Stimulated activated CD4-positive, alpha-beta T cell treated with anti-CD3 and anti-CD28 coated beads, Interleukin-4, amount 100 ng/mL, for 1 hour (primary cell): ENCODE measurements around the gene CRIM1.
"Not testable (repeated sequence)": the region's sequence is repeated elsewhere in the genome, so short reads cannot be mapped to it uniquely, and the experiment has no call there.

Experiments
- DNase-seq: peaks from one replicate; pipeline ENCODE4 v3.0.0-alpha.2; 2020

Gene CRIM1, protein sequence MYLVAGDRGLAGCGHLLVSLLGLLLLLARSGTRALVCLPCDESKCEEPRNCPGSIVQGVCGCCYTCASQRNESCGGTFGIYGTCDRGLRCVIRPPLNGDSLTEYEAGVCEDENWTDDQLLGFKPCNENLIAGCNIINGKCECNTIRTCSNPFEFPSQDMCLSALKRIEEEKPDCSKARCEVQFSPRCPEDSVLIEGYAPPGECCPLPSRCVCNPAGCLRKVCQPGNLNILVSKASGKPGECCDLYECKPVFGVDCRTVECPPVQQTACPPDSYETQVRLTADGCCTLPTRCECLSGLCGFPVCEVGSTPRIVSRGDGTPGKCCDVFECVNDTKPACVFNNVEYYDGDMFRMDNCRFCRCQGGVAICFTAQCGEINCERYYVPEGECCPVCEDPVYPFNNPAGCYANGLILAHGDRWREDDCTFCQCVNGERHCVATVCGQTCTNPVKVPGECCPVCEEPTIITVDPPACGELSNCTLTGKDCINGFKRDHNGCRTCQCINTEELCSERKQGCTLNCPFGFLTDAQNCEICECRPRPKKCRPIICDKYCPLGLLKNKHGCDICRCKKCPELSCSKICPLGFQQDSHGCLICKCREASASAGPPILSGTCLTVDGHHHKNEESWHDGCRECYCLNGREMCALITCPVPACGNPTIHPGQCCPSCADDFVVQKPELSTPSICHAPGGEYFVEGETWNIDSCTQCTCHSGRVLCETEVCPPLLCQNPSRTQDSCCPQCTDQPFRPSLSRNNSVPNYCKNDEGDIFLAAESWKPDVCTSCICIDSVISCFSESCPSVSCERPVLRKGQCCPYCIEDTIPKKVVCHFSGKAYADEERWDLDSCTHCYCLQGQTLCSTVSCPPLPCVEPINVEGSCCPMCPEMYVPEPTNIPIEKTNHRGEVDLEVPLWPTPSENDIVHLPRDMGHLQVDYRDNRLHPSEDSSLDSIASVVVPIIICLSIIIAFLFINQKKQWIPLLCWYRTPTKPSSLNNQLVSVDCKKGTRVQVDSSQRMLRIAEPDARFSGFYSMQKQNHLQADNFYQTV

DNA sequence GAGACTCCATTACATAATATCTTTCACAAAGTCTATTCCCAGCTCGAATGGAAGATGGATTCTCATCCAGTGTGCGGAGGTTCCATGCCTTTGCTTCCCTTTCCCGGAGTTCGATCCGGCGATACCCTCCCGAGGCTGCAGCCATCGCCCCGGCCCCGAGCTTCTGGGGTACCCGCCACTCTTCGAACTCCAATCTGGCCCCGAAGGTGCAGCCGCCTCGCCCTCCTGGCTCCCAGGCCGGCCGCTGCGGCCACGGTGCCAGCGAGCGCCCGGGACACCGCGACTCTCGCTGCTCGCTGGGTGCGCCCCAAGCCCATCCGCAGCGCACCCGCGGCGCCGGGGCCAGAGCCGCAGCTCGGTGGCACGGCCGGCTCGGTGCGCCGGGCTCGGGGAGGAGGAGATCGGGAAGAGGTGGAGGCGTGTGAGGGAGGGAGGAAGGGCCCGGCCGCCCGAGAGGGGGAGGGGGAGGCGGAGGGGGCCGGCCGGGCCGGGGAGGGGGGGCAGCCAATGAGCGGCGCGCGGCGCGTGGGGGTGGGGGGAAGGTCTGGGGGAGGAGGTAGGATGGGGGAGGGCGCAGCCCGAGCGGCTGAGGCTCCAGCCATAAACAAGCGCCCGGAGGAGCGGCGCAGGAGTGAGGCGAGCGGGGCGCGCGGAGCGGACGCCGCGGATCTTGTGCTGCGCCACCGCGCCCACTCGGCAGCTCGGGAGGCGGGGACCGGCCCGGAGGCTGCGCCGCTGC, at the start of gene CRIM1:
Gene CRIM1 (plus strand): TSS at position 628 of the 739 bp plus-strand sequence. CDS start 515 bp downstream, outside the sequence.
- DNase-seq: peak; percentile 59

DNA sequence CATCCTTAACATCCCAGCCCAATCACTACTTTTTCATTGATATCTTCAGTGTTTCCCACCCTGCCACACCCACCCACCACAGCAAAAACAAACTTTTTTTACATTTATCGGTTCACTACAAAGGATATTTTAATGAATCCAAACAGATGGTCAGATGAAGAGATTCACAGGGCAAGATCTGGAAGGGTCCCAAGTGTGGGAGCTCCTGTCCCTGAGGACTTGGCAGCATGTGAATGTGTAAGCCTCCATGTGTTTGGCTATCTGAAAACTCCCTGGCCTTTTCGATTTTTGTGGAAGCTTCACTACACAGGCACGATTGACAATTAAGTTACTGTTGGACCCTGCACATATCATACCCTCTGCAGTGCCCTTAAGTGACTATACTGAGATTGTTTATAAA, 48.1 kb upstream of the CRIM1 start:
- no peak for DNase-seq

DNA sequence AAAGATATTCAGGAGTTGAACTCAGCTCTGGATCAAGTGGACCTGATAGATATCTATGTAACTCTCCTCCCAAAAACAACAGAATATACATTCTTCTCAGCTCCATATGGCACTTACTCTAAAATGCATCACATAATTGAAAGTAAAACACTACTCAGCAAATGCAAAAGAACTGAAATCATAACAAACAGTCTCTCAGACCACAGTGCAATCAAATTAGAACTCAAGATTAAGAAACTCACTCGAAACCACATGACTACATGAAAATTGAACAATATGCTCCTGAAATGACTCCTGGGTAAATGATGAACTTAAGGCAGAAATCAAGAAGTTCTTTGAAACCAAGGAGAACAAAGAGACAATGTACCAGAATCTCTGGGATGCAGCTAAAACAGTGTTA, 45.1 kb upstream of the CRIM1 start:
- DNase-seq: not testable (repeated sequence)

DNA sequence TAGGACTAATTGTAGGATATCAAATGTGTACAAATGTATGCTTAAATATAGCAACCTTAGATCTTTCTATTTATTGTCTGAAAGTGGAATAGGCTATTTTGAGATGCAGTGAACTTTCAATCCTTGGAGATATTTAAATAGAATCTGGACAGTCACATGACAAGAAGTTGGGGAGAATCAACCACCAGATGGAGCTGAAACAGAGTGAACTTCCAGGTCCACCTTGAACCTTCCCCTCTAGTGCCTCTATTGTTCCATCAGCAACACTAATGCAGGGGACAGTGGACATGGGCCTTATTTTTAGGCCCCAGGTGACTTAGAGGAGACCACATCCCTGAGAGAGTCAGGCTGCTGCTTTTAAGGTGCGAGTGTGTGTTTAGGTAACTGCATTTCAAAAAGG, 37.0 kb upstream of the CRIM1 start:
- no peak for DNase-seq

DNA sequence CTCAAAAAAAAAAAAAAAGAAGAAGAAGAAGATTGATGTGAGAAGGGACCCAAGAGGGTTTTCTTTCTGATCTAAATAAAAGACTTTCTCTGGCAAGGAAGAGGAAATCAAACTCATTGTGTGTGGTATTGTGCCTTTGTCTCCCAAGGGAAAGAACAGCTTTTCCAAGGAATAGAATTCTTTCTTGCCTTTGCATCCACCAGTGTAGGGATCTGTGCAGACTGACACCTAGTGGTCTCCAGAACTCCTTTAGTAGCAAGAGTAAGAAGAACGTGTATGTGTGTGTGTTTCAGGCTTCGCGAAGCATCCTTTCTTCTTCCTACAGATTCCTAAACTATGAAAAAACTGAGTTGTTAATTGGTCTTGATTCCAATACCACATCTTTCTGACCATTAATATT, 33.5 kb upstream of the CRIM1 start:
- no peak for DNase-seq

DNA sequence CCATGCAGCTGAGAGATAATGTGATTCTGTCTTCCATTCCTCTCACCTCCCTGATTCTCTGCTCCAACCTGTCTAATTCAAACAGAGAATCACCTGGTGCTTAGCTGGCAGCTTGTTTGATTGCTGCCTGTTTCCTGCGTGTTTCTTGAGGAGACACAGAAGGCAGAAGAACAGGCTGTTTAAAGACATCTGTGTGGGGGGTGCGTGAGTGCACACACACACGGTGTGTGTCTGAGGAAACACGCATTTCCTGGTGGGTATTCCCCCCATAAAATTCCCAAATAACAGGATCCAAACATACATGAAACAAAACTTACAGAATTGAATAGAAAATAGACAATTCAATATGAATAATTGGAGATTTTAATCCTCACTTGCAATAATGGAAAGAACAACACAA, 29.3 kb upstream of the CRIM1 start:
- no peak for DNase-seq

DNA sequence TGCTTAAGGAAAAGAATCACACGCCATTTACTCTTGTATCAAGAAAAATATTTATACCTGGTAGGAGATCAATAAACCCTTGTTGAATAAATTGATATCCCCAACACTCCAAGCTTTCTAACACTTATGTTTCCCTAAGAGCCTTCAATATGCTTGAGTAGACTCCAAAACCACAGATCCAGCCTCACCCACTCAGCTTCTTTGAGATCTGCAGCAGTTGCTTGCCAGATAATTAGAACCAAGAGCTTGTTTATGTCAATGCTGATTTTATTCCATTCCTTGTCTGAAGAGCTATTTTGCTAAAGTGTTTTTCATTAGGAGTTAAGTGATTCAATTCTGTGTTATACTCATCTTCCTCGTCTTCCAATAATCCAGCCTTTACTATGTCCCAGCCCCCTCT, 26.3 kb upstream of the CRIM1 start:
- DNase-seq: no peak

DNA sequence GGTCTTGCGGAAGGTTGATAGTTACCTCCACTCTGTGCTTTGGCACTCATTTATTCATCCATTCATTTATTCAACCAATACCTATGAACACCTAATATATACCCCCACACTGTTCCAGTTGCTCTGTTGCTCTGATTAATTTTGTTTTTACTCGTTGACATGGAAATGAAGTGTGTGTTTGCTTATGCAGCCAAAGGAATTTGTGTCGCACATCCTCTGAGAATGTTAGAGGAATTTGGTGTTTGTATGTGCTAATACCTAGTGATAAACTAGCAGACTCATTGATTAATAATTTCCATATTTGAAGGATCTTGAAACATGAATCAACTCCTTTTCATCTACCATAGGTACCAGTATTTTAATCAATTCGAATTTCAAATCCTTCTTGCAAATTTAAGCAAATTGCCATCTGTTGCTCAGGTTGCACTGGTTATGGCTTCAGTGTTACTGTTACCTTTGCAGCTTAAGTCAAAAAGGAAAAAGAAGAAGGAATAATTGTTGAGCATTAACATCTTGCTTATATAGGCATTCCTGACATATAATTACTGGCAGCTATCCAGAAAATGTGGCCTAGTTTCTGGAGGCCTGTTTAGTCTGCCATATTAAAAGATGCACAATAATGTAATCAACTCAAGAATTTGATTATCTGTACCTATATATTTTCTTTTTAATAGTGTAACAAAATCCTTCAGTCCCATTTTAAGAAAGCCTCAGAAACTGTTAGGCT, 25.7 kb upstream of the CRIM1 start:
- no peak for DNase-seq

DNA sequence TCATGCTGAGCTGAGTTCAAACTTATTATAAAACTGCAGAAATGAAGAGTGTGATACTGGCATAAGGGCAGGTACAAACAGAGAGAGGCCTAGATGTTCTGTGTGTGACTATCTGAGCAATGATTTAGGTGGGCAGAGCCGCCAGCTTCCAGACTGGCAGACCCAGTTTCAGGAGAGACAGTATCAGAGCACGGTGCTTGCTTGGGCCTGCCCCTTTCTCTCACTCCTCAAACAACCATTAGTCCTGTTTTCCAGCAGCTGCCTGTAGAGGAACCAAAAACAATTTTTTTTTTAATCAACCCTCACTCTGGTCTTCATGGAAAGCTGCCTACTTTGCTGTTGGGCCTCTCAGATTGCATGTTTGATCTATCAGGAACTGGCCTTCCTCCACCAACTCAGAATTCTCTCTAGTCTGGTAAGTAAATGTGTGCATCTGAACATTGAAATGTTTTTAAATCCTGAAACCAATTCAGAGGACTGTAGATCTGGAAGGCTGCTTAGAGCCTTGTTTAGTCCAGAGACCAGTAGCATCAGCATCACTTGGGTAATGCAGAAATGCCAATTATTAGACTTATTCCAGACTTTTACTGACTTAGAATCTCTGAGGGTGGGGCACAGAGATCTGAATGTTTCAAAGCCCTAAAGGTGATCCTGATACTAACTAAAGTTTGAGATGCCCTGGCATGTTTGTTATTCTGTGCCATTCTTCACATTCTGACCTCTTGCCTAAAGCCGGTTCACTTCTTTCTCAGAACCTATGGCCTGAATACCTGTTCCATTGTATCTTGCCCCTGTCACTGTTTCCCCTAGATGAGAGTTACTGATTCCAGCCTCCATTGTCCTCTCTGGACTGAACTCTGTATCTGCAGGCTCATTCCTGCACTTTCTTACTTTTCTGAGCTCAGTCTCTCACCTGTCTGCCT, 24.8 kb upstream of the CRIM1 start:
- DNase-seq: no peak

DNA sequence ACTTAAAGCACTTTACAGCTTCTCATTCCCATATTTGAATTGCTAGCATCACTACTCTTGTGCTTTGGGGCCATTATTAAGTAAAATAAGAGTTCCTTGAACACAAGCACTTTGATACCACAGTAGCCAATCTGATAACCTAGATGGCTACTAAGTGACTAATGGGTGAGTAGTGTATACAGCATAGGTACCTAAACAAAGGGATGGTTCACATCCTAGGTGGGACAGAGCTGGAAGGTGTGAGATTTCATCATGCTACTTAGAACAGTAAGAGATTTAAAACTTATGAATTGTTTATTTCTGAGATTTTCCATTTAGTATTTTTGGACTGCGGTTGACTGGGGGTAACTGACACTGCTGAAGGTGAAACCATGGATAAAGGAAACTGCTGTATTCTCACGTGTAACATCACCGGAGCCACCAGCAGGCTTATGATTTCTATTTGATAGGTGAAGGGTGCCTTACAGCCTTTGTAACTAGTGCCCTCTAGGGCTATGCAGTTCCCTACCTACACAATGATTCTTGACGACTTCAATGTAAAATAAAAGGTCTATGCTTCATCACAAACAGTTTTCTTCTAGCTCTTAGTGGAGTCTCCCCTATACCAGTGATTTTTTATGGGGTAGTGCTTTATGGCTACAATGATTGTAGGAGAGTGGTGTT, 22.1 kb upstream of the CRIM1 start:
- no peak for DNase-seq

DNA sequence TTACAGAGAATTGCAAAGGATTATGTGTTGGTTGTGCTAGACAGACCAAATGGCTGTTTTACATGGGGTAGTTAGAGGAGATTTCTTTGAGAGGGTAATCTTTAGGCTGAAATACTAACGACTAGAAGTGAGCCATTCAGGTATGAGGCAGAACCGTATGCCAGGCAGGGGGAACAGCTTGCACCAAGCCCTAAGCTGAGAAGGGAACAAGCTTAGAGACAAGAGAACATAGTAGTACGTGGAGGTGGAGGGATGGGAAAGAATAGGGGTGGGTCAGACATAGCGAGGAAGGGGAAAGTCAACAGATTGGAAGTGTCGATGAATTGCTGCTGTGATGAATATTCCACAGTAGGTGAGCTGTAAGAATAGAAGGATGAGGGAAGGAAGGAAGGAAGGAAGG, 20.0 kb upstream of the CRIM1 start:
- no peak for DNase-seq

DNA sequence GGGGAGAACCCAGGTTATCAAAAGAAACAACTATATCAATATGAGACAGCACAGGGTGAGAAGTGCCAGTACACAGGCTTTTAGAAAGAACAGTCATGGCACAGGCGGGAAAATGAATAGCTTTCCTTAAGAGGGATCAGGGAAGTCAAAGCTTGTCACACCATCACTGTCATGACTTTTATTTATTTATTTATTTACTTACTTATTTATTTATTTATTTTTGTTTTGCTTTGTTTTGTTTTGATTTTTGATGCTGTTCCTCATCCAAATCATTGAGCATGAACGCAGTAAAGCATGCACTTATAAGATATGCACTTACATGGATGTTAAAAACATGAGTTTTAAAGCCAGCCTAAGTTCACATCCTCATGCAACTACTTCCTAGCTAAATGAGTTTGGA, 19.3 kb upstream of the CRIM1 start:
- DNase-seq: no peak

DNA sequence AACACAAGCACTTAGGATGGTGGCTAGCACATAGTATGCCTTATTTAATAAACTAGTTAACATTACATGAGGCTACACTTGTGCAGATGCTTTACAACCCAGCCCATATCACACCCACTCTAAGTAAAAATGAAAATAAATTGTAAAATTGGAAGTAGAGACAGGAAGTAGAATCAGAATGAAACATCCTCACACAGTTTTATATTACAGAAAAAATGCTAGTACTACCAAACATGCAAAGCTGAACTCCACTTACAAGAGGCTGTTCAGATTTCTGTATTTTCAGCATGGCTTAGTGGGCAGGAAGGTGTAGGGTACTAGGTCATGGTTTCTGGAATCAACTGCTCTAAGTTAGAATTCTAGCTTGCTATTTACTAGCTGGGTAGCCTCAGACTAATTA, 18.2 kb upstream of the CRIM1 start:
- DNase-seq: no peak

DNA sequence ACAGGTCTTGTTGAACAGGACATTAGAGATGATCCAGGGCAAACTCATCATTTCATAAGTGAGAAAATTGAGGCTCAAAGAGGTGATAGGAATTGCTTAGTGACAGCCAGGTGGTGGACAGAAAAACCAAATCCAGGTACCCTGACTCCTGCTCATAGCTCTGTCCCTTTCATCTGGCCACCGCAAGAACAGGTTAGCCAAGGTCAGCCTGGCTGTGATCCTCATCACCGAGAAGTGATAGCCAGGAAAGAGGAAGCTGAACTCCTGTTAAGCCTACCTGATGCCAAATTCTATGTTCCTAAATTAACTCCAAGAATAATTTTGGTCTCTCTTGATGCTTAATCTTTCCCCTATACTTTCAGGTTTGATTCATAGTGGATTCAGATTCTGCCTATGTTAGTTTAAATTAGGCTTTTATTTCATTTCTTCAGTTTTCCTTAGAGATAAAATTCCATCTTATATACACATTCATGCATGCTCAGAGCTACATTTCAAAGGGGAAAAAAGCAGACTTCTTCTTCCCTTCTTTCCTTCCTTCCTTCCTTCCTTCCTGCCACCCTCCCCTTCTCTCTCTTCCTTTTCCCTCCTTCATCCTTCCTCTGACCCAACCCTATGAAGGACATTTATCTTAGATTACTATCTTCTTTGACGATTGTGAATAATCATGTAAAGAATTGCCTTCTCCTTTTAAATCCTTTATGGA, 17.3 kb upstream of the CRIM1 start:
- no peak for DNase-seq

DNA sequence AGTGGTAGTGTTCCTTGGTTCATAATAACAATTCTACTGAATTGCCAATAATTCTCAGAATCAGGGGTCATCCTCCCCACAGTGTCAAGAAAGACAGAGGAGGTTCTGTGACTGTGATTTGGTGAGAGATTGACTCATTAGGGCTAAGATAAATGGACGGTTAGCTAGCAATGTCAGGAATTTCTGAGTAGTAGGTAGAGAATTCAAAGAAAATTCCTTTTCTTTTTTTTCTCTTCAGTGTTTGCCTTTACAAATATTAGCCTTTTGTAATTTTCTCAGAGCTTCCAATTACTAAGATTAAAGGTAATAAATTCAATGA, 16.8 kb upstream of the CRIM1 start:
- DNase-seq: no peak

DNA sequence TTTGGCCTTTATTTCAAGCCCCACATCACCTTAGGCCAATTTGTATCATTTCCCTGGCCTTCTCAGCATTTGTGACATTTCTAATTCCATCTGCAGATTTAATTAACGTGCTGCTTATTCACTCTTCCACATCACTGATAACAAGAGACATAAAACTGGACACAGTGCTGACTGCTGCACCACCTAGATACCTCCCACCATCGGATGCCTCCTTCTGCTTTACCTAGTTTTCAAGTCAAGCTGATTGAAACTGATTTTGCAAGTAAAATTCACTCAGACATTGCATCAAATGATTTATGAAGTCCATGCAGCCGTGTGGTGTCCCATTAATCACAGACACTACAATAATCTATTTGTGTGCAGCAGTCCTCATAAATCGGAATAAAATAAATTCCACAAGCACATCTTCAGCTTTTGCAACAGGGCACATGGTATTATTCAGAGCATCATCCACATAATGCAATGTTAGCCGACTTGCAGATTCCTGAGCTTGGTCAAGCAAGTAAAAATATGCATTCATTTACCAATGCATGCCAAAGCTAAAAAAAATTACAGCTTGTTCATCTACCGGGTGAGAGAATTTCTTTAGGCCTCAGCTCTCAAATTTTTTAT, 15.9 kb upstream of the CRIM1 start:
- no peak for DNase-seq

DNA sequence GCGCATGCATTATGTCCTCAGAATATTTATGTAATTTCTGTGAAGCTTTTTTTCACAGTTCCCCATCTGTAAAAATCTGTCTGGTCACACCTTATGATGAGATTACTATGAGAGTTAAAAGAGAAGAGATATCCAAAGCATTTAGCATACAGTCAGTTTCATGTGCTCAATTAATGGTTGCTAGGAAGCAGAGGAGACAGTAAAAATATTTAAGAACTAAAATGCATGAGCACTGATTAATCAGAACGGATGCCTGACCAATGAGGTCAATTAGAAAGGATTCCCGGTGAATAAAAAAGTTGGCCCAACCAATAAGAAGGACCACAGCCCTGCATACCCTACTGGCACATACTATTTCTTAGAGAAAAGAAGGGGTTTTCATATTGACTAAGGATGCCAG, 12.0 kb upstream of the CRIM1 start:
- DNase-seq: no peak

DNA sequence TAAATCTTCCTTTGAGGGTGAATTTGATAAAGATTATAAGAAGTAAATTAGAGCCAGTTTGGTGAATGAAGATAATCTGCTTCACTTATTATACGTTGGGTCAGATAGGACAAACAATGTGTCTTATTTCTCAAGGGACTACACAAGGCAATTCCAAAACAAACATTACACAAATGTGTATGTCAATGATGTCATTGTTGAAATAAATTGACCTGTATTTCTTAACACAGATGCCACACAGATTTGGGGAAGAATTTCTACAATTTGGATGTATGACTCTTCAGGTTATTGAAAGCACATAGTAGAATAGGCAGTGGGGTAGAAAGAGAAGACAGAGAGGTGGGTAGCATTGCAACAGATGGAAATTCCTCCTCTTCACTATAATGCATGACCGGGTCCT, 6.9 kb upstream of the CRIM1 start:
- DNase-seq: no peak

DNA sequence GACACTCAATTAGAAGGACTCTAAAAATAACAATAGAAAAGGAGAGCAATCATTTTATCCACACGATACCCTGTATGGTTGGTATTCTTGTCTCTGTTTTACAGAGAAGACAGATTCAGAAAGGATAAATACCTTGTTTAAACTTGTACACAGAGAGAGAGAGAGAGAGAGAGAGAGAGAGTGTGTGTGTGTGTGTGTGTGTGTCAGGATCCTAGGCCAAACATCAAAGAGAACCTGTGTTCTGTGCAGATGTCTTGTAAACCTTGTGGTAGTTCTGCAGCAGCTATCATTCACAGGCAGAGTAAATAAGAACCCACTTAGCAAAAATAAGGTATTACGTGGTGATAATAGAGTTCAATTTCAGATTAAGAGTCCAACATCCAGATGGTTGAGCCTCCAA, 4.3 kb upstream of the CRIM1 start:
- no peak for DNase-seq
